KOPT-K1 (cell line): Measurements from ENCODE around the gene TMPRSS11B.
"Not testable (repeated sequence)": the region's sequence is repeated elsewhere in the genome, so short reads cannot be mapped to it uniquely, and the experiment has no call there.

Experiments used
- H3K27ac ChIP-seq: fragments of 200-600 bp; sonication (generic); 2 replicates; pipeline ENCODE4 v1.5.1; 2016; ENCODE audit warnings: antibody characterized with exemption, mild to moderate bottlenecking, low read depth, low read length; ENCODE audit not compliant: poor library complexity, severe bottlenecking
- H3K36me3 ChIP-seq: fragments of 200-600 bp; sonication (generic); 2 replicates; pipeline ENCODE4 v1.5.1; 2017; ENCODE audit warnings: antibody characterized with exemption, mild to moderate bottlenecking, low read length, moderate library complexity; ENCODE audit not compliant: insufficient read depth
- H3K9me3 ChIP-seq: fragments of 200-600 bp; sonication (generic); 2 replicates; pipeline ENCODE4 v1.5.1; 2017; ENCODE audit warnings: antibody characterized with exemption, low read length, mild to moderate bottlenecking; ENCODE audit not compliant: insufficient read depth, poor library complexity, severe bottlenecking

Gene TMPRSS11B

GRCh38 chr4:68257719-68258118 is 12.2 kb upstream of the TMPRSS11B start:
- Histone ChIP-seq H3K9me3 (no peaks in the 10 kb centered on the region), H3K36me3 (no peaks in the 10 kb centered on the region), H3K27ac (no peak overlapping the region)

GRCh38 chr4:68256284-68256683 is 10.8 kb upstream of the TMPRSS11B start:
- H3K27ac ChIP-seq, result no peak overlapping the region
- H3K36me3 ChIP-seq, result no peaks in the 10 kb centered on the region
- no peaks in the 10 kb centered on the region for H3K9me3 ChIP-seq

GRCh38 chr4:68250151-68250930 is 4.8 kb upstream of the TMPRSS11B start:
- no peak overlapping the region for H3K27ac ChIP-seq
- no peaks in the 10 kb centered on the region for H3K36me3 ChIP-seq
- no peaks in the 10 kb centered on the region for H3K9me3 ChIP-seq

GRCh38 chr4:68249434-68249833 is 3.9 kb upstream of the TMPRSS11B start:
- Histone ChIP-seq H3K9me3 (no peaks in the 10 kb centered on the region), H3K27ac (no peak overlapping the region), H3K36me3 (no peaks in the 10 kb centered on the region)

GRCh38 chr4:68240620-68241019 is 4.9 kb downstream of the TMPRSS11B start:
- no peak overlapping the region for H3K27ac ChIP-seq
- H3K9me3 ChIP-seq, result no peaks in the 10 kb centered on the region

GRCh38 chr4:68228568-68228967 is 16.9 kb downstream of the TMPRSS11B start:
- no peaks in the 10 kb centered on the region for H3K9me3 ChIP-seq
- no peak overlapping the region for H3K27ac ChIP-seq
- H3K36me3 ChIP-seq, result no peaks in the 10 kb centered on the region

More at GRCh38 chr4:68240620-68241019, 4.9 kb downstream of the TMPRSS11B start:
- no peaks in the 10 kb centered on the region for H3K36me3 ChIP-seq

GRCh38 chr4:68218044-68218443 is 27.4 kb downstream of the TMPRSS11B start:
- Histone ChIP-seq H3K36me3 (no peaks in the 10 kb centered on the region), H3K9me3 (no peaks in the 10 kb centered on the region), H3K27ac (no peak overlapping the region)

GRCh38 chr4:68216501-68216900 is 29.0 kb downstream of the TMPRSS11B start:
- Histone ChIP-seq H3K36me3 (no peaks in the 10 kb centered on the region), H3K27ac (no peak overlapping the region), H3K9me3 (no peaks in the 10 kb centered on the region)

- Histone ChIP-seq H3K9me3 (peaks cover 6% of the 10 kb centered on the region), H3K27ac (no peak overlapping the region), H3K36me3 (no peaks in the 10 kb centered on the region)
Measured at GRCh38 chr4:68209003-68209402, 36.5 kb downstream of the TMPRSS11B start.

GRCh38 chr4:68194305-68194704 is 51.2 kb downstream of the TMPRSS11B start:
- not testable (repeated sequence) for H3K9me3 ChIP-seq, H3K36me3 ChIP-seq, H3K27ac ChIP-seq

- Histone ChIP-seq H3K36me3 (no peaks in the 10 kb centered on the region), H3K27ac (no peak overlapping the region), H3K9me3 (no peaks in the 10 kb centered on the region)
Measured at GRCh38 chr4:68193194-68193593, 52.3 kb downstream of the TMPRSS11B start.

GRCh38 chr4:68187145-68187544 is 58.3 kb downstream of the TMPRSS11B start:
- H3K9me3 ChIP-seq, result no peaks in the 10 kb centered on the region
- no peaks in the 10 kb centered on the region for H3K36me3 ChIP-seq
- H3K27ac ChIP-seq, result no peak overlapping the region

- Histone ChIP-seq H3K27ac (no peak overlapping the region), H3K36me3 (no peaks in the 10 kb centered on the region), H3K9me3 (no peaks in the 10 kb centered on the region)
Measured at GRCh38 chr4:68184923-68185322, 60.6 kb downstream of the TMPRSS11B start.

GRCh38 chr4:68183417-68183816 is 62.1 kb downstream of the TMPRSS11B start:
- no peaks in the 10 kb centered on the region for H3K9me3 ChIP-seq
- H3K36me3 ChIP-seq, result no peaks in the 10 kb centered on the region
- no peak overlapping the region for H3K27ac ChIP-seq

GRCh38 chr4:68182382-68182820 is 63.1 kb downstream of the TMPRSS11B start:
- H3K27ac ChIP-seq, result no peak overlapping the region
- H3K9me3 ChIP-seq, result no peaks in the 10 kb centered on the region
- no peaks in the 10 kb centered on the region for H3K36me3 ChIP-seq

GRCh38 chr4:68180849-68181526 is 64.5 kb downstream of the TMPRSS11B start:
- H3K27ac ChIP-seq, result no peak overlapping the region
- no peaks in the 10 kb centered on the region for H3K9me3 ChIP-seq
- no peaks in the 10 kb centered on the region for H3K36me3 ChIP-seq
